HG03097 (cell line): ENCODE results near the gene INSYN2A.

Source experiments
- ATAC-seq: cut with Tn5 transposase; IDR thresholded peaks from one replicate; pipeline ENCODE4 v1.9.1; 2021; ENCODE audit not compliant: unreplicated experiment, low FRiP score

INSYN2A gene

DNA sequence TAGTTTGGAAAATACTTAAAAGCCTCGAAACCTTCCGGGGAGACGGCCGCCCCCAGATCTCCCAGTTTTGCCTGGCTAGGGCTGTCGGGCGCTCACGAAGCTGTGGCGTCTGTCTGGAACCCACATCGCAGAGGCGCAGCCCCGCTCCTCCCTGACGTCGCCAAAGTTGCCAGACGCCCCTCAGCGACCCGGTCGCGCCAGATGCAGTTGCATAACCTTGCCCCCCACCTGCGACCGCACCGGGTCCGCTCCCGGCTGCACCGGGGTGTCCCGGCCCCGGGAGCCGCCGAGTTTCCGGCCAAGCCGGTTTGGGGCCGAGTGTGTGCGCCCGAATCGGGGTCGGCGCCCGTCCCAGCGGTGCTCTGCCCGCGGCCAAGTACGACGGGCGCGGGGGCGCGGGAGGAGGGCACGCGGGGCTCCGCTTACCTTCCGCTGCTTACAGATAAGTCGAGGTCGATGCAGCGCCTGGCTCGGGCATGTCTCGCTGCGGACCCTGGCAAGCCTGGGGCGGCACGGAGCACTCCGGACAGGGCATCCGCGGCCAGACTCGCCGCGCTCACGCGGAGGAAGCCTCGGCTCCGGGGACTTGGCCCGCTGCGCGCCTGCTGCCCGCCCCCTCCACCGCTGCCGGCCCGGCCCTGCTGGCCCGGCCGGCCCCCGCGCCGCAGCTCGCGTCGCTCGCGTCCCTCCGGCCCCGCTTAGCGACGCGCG is 665 bp downstream of the INSYN2A start:
- no peak for ATAC-seq

DNA sequence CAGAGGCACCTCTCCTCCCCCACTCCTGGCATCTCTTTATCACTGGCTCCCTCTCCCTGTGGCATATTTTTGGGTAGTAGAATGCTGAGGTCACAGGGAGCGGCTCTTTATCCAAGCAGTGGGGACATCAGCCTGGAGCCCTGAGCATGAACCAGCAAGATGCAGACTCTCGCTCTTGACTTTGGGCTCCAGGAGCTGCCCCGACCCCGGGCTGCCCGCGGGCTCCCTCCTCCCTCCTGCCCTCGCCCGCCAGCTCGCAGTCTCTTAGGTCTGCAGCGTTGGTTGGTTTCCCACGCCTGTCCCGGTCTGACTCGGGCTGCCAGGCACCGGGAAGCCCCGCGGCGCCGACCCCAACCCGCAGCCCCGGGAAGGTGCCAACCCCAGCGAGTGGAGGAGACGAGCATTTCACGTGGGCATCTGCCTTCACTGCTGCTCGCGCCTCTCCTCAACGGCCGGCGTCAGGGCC is 1.3 kb downstream of the INSYN2A start:
- ATAC-seq: no peak

DNA sequence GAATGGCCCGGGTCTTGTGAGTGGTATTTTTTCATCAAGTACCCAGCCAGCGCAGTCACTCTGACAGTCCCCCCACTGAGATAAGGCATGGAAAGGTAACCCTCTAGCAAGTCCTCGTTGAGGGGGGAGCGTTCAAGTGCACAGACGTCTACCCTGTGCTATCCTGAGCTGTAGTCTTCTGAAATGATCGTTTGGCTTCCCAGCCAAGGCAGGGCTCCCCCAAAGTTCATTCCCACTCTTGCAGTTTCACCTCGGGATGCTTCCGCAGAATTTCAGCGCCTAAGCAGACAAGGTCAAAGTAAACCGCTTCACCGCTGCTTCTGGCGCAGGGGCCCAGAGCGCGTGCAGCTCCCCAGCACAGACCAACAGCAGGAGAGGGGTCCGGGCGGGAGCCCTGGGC is 1.8 kb downstream of the INSYN2A start:
- no peak for ATAC-seq

DNA sequence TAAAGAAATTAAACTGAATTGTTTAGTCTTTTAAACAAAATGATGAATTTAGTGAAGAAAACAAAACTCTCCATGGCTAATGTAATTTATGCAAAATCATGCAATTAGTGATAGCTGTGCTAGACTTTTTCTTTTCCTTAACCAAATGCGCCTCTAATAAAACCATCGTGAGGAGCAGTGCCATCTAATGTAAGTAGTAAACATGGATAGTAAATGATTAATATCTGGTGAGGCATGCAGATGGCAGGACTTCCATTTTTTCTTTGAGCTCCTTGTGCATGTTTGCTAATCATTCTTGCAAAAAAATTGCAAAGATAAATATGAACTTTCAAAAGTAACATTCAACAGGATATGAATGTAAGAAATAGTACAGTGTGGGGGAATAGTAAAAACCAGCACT is 2.3 kb downstream of the INSYN2A start:
- no peak for ATAC-seq

DNA sequence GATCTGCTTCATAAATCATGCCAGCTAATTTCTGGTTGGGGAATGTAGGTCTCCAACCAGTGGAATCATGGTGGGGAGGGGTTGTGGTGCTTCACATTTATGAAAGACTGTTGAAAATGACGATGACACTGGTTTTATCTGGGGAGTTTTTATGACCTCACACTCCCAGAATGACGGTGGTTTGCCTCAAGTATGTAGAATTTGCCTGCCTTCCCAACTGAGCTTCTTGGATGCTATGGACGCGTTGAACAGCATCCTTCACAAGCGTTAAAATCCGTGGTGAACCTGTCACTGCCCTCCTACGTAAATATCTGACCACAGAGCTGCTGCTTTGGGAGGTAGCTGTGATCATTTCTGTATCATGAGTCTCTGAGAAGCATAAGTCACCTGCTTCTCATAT is 3.3 kb downstream of the INSYN2A start:
- no peak for ATAC-seq

DNA sequence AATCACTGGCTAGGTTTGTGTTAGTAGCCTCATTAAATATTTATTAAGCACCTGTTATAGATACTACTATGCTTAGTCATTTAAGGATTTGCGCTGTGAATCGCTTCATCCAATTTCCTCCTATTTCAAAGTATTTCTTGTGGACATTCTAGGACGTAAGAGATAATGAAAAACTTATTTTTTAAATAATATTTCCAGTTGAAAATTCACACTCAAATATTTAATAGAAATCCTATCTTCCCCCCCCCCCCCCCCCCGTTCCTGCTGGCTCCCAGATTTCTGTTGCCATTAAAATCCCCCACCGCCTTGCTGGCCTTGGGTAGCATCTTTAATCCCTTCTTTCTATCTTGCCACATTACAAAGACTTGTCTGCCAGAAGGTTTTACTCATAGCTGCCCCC is 6.0 kb downstream of the INSYN2A start:
- no peak for ATAC-seq

DNA sequence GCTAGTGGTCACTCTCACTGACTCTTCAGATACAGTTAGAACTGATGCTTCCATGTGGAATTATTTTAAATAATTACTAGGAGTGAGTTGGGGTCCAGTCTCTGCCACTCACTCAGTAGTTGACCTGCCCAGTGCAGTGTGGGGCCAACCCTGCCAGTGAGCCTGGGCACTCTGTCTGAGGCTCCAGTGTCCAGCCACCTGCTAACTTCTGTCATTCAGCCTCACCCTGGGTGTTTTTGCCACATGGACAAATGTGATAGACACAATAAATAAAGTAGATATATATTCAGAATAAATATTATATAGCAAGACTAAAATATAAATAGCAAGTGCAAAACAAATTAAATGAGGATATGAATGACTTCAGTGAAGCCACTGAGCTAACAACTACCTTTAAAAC is 7.2 kb downstream of the INSYN2A start:
- ATAC-seq: no peak

DNA sequence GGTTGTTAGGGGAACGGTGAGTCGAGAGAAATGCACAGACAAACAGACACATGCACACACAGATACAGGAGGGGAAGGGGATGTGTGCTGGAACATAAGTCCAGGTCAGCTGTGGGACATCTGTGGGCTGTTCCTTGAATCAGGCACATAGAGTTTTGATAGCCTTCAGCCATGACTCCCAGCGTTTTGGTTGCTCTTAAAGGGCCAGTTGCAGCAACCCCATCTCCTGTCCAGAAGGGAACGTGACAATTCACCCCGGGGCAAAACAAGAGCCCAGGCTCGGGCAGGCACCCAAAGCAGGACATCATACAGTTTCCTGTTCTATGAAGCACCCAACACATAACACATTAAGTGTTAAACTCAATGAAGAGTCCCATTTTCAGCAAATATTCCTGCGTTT is 9.6 kb downstream of the INSYN2A start:
- no peak for ATAC-seq

DNA sequence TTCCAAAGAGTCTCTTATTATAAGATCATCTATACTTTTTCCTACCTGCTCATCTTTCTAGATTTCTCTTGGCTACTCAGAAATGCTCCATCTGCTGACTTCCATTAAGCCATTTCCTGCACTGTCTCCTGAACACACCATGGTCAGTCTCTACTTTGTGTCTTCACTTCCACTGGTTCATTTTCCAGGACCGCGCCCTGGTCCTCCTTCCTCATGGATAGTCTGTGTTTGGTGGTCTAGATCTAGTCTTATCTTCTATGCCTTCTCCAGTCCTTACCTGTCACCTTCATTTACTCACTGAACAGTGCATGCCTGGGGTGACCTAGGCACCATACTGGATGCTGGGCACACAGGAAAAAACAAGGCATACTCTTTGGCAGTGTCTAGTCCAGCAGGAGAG is 11.8 kb downstream of the INSYN2A start:
- ATAC-seq: no peak

DNA sequence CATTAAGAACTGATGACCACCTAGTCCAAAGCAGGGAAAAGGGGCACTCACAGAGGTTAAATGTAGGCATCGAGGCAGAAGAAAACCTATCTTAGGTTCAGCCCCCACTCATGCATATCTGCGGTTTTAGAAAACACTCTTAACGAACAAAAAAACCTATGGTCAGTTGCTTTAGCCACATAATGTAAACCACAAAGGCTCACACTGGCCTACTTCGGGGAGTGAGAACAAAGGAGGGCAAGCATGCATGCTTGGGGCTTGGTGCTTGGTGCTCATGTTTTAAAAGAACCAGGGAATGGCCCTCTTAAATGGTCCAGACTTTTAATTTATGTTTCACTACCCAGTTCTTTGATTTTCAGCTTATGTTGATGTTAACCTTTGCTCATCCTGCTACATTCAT is 14.2 kb downstream of the INSYN2A start:
- ATAC-seq: no peak

DNA sequence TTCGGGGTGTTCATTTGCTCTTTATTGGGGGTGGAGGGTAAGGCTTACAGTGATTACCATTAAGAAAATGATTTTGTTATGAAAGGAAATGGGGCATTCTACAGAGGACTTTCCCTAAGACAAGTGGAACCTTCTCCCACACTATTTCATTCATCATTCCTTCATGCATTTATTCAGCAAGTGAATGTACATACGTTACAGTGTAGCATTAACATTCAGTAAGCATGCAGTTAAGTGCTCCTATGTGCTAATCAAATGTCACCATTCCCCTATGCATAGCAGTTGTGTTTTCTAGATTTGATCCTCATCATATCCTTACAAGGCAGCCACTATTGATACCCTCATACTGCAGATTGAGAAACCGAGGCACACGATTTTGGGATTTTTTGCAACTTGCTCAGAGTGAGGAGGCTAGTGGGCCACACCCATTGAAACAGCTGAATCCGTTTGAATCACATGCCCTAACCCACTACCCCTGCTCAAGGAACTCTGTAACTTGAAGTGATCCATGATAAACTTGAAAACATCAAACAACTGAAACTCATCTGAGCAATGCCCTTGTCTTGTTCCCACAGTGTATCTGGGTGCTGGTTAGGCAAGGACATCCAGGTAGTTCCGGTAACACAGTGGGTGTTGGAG is 16.7 kb downstream of the INSYN2A start:
- no peak for ATAC-seq

DNA sequence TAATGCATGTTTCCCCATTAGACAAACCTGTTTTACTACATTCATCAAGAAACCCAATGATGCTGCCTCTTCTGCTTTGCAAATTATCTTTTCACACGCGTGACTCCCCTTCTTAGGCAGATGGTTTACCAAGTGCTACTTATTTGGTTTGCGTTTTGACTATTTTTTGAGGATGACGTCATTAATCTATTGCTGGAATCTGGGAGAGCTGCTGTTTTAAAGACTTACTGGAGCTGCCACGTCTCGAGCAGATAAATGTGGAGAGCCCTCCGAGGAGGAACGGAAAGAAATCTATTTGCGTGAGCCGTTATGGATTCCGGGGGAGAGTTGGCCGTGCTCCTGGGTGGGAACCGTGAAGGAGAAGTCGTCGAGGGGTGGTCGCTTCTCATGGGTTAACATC is 19.7 kb downstream of the INSYN2A start:
- ATAC-seq: no peak

DNA sequence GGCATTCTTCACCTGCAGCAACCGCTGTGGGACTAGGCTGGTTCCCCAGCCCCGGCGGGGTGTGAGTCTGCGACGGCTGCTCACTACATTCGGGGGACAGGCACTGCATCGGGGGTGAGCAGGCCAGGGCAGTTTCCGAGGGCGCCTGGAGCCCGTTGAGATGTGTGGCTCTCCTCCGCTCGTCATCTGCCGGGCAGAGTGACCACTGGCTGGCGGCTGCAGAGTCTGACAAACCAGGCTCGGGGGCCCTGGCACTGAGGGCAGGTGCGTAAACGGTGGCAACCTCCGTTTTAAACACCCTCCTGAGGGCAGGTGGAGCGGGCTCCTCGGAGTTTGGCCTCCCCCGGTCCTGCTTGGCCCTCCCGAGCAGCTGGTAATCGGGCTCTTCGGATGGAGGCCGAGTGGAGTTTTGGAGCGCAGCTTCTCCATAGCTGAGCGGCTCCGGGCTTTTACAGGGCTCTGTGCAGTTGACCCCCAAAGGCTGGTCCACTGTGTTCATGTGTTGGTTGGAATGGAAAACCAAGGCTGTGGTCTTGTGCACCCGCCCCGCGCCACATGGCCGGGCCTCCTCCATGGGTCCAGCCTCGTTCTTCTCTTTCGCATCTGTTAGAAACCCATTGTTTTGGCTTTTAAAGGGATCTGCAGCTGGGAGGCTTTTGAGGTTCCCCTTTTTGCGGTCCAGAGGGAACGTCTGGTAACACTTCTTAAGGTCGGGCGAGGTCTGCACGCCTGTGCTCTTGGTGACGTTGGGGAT is 20.9 kb downstream of the INSYN2A start:
- ATAC-seq: no peak

DNA sequence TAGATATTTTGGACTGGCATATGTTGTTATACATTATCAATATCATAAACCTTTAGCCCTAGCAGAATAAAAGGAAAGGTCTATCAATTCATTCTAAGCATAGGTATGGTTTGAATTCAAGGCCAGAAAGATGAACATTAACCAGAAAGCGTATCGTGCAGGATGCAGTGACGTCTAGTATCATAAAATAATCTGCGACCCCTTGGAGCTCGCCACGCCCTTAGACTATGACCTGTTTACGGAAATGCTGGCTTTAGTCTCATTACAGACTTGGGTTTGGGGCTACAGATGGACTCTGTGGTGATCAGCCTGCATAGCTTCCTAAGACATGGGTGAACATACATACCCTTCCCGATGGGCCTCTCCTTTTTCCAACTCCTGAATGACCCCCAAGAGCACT is 21.5 kb downstream of the INSYN2A start:
- ATAC-seq: no peak

DNA sequence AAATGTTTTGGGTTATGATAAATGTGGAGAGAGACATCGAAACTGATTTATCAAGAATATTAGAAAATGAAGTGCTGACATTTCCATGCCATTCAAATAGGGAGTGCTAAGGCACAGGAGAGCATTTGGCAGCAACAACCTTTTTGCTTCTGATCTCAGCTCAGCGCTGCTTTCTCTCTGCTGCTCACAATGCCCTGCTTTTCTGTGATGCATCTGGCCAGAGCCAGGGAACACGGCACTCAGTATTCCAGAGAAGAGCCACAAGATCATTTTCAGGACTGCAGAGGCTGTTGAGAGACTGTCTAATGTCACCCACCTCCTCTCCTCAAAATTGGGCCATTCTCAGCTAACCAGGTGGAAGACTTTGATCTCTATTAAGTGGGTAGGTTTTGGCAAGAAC is 28.1 kb downstream of the INSYN2A start:
- no peak for ATAC-seq

DNA sequence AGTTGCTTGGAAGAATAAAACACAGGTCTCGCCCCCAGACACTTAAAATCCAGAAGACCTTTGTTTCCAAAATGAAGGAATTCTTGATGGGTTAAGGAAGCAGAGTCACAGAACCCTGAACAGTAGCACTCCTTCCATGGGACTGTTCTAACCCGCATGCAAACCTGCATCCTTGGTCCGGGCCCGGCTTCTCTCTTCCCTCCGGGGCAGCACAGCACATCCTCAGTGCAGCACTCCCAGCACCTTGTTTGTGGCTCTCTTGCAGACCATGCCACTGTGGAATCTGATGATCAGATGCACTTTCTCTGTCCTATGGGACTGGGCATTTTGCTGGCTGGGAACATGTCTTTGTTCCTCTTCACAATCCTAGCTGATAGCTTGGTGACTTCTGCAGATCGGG is 33.5 kb downstream of the INSYN2A start:
- ATAC-seq: no peak

DNA sequence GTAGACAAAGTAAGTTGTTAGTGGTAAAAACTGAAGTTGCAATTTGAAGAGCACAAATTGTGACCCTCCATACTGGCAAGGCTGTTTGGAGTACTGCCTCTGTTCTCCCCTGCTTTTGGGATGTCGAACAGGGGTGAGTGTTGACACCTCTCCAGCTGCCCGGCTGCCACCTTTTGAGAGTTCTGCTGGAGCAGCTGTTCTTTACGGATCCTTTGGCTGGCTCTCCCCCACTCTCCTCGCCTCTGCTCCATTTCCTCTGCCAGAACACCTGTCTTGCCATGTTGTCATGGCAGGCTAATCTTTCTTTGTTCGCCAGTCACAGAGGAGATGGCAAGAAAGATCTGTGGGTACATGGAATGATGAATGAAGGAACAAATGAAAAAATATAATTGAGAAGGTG is 34.9 kb downstream of the INSYN2A start:
- ATAC-seq: no peak

DNA sequence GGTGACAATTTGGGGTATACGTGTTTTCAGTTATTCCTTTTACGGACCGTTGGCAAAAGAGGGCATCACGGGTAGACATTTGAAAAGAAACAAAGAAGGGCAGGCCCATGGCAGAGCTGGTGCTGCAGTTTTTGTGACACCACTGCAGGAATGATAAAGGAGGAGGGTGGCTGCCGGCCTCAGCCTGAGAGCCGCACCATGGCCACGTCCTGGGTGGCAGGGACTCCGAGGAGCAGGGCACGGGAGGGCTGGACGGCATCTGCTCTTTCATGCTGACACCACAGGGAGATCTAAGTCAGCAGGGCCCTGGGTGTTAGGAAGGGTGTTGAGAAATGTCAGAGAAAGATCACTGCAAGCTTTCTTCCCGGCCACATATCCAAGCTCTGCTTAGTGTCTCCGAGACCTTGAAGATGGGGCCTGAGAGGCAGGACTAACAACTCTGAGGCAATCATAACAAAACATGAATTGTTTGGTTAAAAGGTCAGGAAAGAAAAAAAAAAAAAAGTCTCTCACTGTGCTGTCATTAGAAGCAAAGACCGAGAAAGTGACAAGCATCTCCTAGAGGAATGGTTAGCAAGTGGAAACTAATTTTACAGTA is 36.6 kb downstream of the INSYN2A start:
- ATAC-seq: no peak

DNA sequence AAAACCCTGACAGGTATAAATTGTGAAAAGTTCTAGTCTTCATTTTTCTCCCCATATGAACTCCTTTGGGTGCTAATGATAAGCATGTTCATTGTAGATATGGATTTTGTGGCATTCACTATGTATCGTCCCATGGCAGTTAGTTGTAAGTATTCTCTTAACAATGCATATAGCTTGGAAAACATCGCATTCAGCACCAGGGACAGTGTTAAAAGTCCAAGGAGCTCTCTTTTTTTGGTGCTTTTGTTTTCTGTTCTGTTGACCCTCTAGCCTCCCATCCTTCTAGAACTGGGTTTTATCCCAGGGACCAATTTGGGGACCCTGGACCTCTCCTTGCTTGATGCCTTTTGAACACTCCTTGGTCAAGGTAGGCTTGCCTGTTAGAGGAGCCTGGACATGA is 37.7 kb downstream of the INSYN2A start:
- no peak for ATAC-seq

DNA sequence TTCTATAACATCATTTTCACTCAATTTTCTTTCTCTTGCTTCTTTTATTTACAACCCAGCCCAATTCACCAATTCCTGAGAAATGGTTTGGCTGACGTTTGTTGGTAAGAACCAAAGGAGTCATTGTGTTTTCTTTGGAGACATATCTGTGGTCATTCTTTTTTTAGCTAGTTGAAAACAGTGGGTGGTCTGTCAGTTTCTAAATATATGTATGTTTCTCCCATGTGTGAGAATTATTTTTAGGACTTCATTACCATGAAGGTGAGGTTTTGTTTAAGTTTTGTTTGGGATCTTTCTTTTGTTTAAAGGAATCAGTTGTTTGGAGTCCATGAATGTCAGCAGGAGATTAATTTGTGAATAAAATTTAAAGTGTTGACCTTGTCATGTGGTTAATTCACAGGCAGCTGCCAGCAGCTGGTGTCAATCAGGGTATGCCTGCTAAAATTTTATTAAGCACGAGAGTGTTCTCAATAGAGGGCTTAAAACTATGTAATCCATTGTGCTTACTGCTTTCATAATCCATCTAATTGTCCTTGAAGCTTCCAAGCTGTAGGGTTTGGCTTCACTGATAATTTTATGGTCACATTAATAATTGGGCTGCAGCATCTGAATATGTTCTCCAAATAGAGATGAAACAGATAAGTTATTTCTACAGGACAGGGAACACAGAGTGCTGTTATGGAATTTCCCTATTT is 38.7 kb downstream of the INSYN2A start:
- no peak for ATAC-seq

DNA sequence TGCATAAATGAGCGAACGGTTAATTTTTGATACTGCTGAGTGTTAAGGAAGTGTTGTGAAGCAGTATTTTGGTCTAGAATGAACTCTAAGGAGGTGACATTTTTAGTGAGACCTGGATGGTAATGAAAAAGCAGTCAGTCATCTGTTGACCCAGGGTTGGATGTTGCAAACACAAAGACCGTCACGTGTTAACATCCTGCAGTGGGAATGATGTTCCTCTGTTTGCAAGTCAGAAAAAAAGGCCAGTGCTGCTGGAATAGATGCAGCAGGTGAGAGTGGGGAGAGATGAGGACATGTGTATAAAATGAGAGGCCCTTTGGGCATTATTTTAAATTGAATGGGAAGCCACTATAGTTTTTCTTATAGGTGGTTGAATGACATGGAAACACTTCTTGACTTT is 39.3 kb downstream of the INSYN2A start:
- ATAC-seq: no peak
